Measurements from ENCODE around the gene RUNX2. TPM values are rescaled to one million over a fixed set of nuclear protein-coding genes. Genes with fewer than 3 reads are reported as not detected.

The RUNX2 gene
- total RNA-seq, 1 donor from 2014 or later, result 26.1 TPM

GRCh38 chr6:45323656-45324224 lies 4.4 kb upstream of the RUNX2 start:
- FAIRE-seq (no peak), DNase-seq (ENCODE audit: low read depth) (no peak)
- H3K4me3 ChIP-seq (ENCODE audit: insufficient read depth, low read depth, low read length), result no peak overlapping the region
- H3K9me3 Mint-ChIP-seq (ENCODE audit: unreplicated experiment), result no peaks in the 10 kb centered on the region
- no peaks in the 10 kb centered on the region for H4K20me1 ChIP-seq (ENCODE audit: insufficient read depth, low read length)
- no peaks in the 10 kb centered on the region for H3K27me3 Mint-ChIP-seq (ENCODE audit: low read depth, unreplicated experiment)
- H3K27me3 ChIP-seq (ENCODE audit: insufficient read depth, low read length), result no peaks in the 10 kb centered on the region
- no peaks in the 10 kb centered on the region for H3K36me3 Mint-ChIP-seq (ENCODE audit: low read depth, unreplicated experiment)
- H3K27ac Mint-ChIP-seq (ENCODE audit: unreplicated experiment), result no peak overlapping the region
- no peak overlapping the region for H3K4me2 ChIP-seq (ENCODE audit: low read length)
- peaks cover 8% of the 10 kb centered on the region for H3K4me1 ChIP-seq (ENCODE audit: insufficient read depth, low read length)
- no peaks in the 10 kb centered on the region for H3K9me3 ChIP-seq (ENCODE audit: insufficient read depth, low read depth, low read length)
- H3K36me3 ChIP-seq (ENCODE audit: insufficient read depth, low read length), result no peaks in the 10 kb centered on the region
- H2AFZ ChIP-seq (ENCODE audit: low read depth, low read length), result no peak overlapping the region
- no peaks in the 10 kb centered on the region for H3K79me2 ChIP-seq (ENCODE audit: insufficient read depth, low read length)
- H3K9ac ChIP-seq (ENCODE audit: low read length), result no peak overlapping the region
- TF ChIP-seq EZH2 (IDR thresholded peaks at IDR 0.05; ENCODE audit: insufficient read depth, low read length), result no peak
- TF ChIP-seq, protein P1, sequence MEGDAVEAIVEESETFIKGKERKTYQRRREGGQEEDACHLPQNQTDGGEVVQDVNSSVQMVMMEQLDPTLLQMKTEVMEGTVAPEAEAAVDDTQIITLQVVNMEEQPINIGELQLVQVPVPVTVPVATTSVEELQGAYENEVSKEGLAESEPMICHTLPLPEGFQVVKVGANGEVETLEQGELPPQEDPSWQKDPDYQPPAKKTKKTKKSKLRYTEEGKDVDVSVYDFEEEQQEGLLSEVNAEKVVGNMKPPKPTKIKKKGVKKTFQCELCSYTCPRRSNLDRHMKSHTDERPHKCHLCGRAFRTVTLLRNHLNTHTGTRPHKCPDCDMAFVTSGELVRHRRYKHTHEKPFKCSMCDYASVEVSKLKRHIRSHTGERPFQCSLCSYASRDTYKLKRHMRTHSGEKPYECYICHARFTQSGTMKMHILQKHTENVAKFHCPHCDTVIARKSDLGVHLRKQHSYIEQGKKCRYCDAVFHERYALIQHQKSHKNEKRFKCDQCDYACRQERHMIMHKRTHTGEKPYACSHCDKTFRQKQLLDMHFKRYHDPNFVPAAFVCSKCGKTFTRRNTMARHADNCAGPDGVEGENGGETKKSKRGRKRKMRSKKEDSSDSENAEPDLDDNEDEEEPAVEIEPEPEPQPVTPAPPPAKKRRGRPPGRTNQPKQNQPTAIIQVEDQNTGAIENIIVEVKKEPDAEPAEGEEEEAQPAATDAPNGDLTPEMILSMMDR (IDR thresholded peaks at IDR 0.05; ENCODE audit: insufficient read depth, low read depth, low read length), result no peak
- no peak overlapping the region for H3K27ac ChIP-seq (ENCODE audit: low read depth, low read length)
- peaks cover 10% of the 10 kb centered on the region for H3K4me1 Mint-ChIP-seq (ENCODE audit: low read depth, unreplicated experiment)
- no peak overlapping the region for H3K4me3 Mint-ChIP-seq (ENCODE audit: unreplicated experiment)

- H3K27me3 Mint-ChIP-seq (ENCODE audit: low read depth, unreplicated experiment), result no peaks in the 10 kb centered on the region
- no peaks in the 10 kb centered on the region for H4K20me1 ChIP-seq (ENCODE audit: insufficient read depth, low read length)
- no peak overlapping the region for H3K9ac ChIP-seq (ENCODE audit: low read length)
- H3K27ac Mint-ChIP-seq (ENCODE audit: unreplicated experiment), result no peak overlapping the region
- no peak for FAIRE-seq
- H3K4me1 ChIP-seq (ENCODE audit: insufficient read depth, low read length), result peaks cover 8% of the 10 kb centered on the region
- no peaks in the 10 kb centered on the region for H3K27me3 ChIP-seq (ENCODE audit: insufficient read depth, low read length)
- no peak for TF ChIP-seq EZH2 (IDR thresholded peaks at IDR 0.05; ENCODE audit: insufficient read depth, low read length)
- TF ChIP-seq, protein P1 (IDR thresholded peaks at IDR 0.05; ENCODE audit: insufficient read depth, low read depth, low read length), result no peak
- no peaks in the 10 kb centered on the region for H3K36me3 ChIP-seq (ENCODE audit: insufficient read depth, low read length)
- no peaks in the 10 kb centered on the region for H3K9me3 ChIP-seq (ENCODE audit: insufficient read depth, low read depth, low read length)
- no peak overlapping the region for H3K4me3 Mint-ChIP-seq (ENCODE audit: unreplicated experiment)
- H3K4me1 Mint-ChIP-seq (ENCODE audit: low read depth, unreplicated experiment), result peaks cover 19% of the 10 kb centered on the region
- no peak for DNase-seq (ENCODE audit: low read depth)
- no peak overlapping the region for H3K4me3 ChIP-seq (ENCODE audit: insufficient read depth, low read depth, low read length)
- no peak overlapping the region for H3K4me2 ChIP-seq (ENCODE audit: low read length)
- no peak overlapping the region for H2AFZ ChIP-seq (ENCODE audit: low read depth, low read length)
- peaks cover 9% of the 10 kb centered on the region for H3K79me2 ChIP-seq (ENCODE audit: insufficient read depth, low read length)
- H3K36me3 Mint-ChIP-seq (ENCODE audit: low read depth, unreplicated experiment), result no peaks in the 10 kb centered on the region
- H3K9me3 Mint-ChIP-seq (ENCODE audit: unreplicated experiment), result no peaks in the 10 kb centered on the region
- H3K27ac ChIP-seq (ENCODE audit: low read depth, low read length), result no peak overlapping the region
Observed at GRCh38 chr6:45326698-45327417, 1.3 kb upstream of the RUNX2 start.

GRCh38 chr6:45328523-45328922 lies 393 bp downstream of the RUNX2 start:
- peaks cover 19% of the 10 kb centered on the region for H3K4me1 Mint-ChIP-seq (ENCODE audit: low read depth, unreplicated experiment)
- DNase-seq (ENCODE audit: low read depth) (peak; percentile 3), FAIRE-seq (peak; percentile 29)
- peak overlapping the region; percentile 74 for H3K4me3 Mint-ChIP-seq (ENCODE audit: unreplicated experiment)
- TF ChIP-seq, protein P1 (IDR thresholded peaks at IDR 0.05; ENCODE audit: insufficient read depth, low read depth, low read length), result no peak
- no peak for TF ChIP-seq EZH2 (IDR thresholded peaks at IDR 0.05; ENCODE audit: insufficient read depth, low read length)
- no peaks in the 10 kb centered on the region for H3K36me3 ChIP-seq (ENCODE audit: insufficient read depth, low read length)
- H3K9ac ChIP-seq (ENCODE audit: low read length), result peak overlapping the region; percentile 67
- peaks cover 9% of the 10 kb centered on the region for H3K79me2 ChIP-seq (ENCODE audit: insufficient read depth, low read length)
- peak overlapping the region; percentile 60 for H3K27ac ChIP-seq (ENCODE audit: low read depth, low read length)
- H3K4me1 ChIP-seq (ENCODE audit: insufficient read depth, low read length), result peaks cover 8% of the 10 kb centered on the region
- H3K9me3 ChIP-seq (ENCODE audit: insufficient read depth, low read depth, low read length), result no peaks in the 10 kb centered on the region
- H3K36me3 Mint-ChIP-seq (ENCODE audit: low read depth, unreplicated experiment), result no peaks in the 10 kb centered on the region
- H3K4me3 ChIP-seq (ENCODE audit: insufficient read depth, low read depth, low read length), result peak overlapping the region; percentile 58
- peak overlapping the region; percentile 26 for H2AFZ ChIP-seq (ENCODE audit: low read depth, low read length)
- no peaks in the 10 kb centered on the region for H3K9me3 Mint-ChIP-seq (ENCODE audit: unreplicated experiment)
- no peaks in the 10 kb centered on the region for H3K27me3 ChIP-seq (ENCODE audit: insufficient read depth, low read length)
- peak overlapping the region; percentile 90 for H3K27ac Mint-ChIP-seq (ENCODE audit: unreplicated experiment)
- H3K4me2 ChIP-seq (ENCODE audit: low read length), result peak overlapping the region; percentile 83
- no peaks in the 10 kb centered on the region for H3K27me3 Mint-ChIP-seq (ENCODE audit: low read depth, unreplicated experiment)
- no peaks in the 10 kb centered on the region for H4K20me1 ChIP-seq (ENCODE audit: insufficient read depth, low read length)
